Activated CD4-positive, alpha-beta T cell treated with anti-CD3 and anti-CD28 coated beads, Interleukin-2, amount 50 U/mL, for 24 hours (primary cell): Measurements from ENCODE around the gene FIP1L1.
A peak's percentile ranks its signal among the peaks of the same experiment; 100 is the strongest.
"Not testable (repeated sequence)": the region's sequence is repeated elsewhere in the genome, so short reads cannot be mapped to it uniquely, and the experiment has no call there.

Source experiments
- DNase-seq, 2 donors: peaks; one replicate each; pipeline ENCODE4 v3.0.0-alpha.2; 2020; ENCODE audit warnings: low read depth in 1 of 2, low spot score in 1 of 2

FIP1L1 gene

GRCh38 chr4:53377319-53378170 is at the start of gene FIP1L1:
FIP1L1 (plus strand) TSS chr4:53377641; CDS start chr4:53377839, 198 bp downstream.
- DNase-seq: peak; percentile 94

- DNase-seq: not testable (repeated sequence)
These were observed 42.5 kb upstream of the FIP1L1 start for GRCh38 chr4:53334916-53335315.

GRCh38 chr4:53340145-53340544 is 37.3 kb upstream of the FIP1L1 start:
- not testable (repeated sequence) for DNase-seq

- DNase-seq: not testable (repeated sequence)
These were observed 31.0 kb upstream of the FIP1L1 start for GRCh38 chr4:53346392-53346791.

- DNase-seq: no peak
These were observed 30.3 kb upstream of the FIP1L1 start for GRCh38 chr4:53346920-53347852.

GRCh38 chr4:53348046-53348445 is 29.4 kb upstream of the FIP1L1 start:
- DNase-seq: no peak

- DNase-seq: no peak
These were observed 28.4 kb upstream of the FIP1L1 start for GRCh38 chr4:53349091-53349491.

GRCh38 chr4:53354012-53354722 is 23.3 kb upstream of the FIP1L1 start:
- DNase-seq: no peak

GRCh38 chr4:53355930-53356521 is 21.4 kb upstream of the FIP1L1 start:
- no peak for DNase-seq

GRCh38 chr4:53361451-53361850 is 16.0 kb upstream of the FIP1L1 start:
- DNase-seq: no peak

GRCh38 chr4:53362093-53362492 is 15.3 kb upstream of the FIP1L1 start:
- DNase-seq: no peak

GRCh38 chr4:53364624-53365023 is 12.8 kb upstream of the FIP1L1 start:
- DNase-seq: no peak

GRCh38 chr4:53365121-53365485 is 12.3 kb upstream of the FIP1L1 start:
- no peak for DNase-seq

- DNase-seq: peak; percentile 94 to 97
These were observed 11.7 kb upstream of the FIP1L1 start, which contains the start of gene SCFD2 for GRCh38 chr4:53365486-53366300. SCFD2 (minus strand) TSS chr4:53366061.

- no peak for DNase-seq
These were observed 11.1 kb upstream of the FIP1L1 start for GRCh38 chr4:53366301-53366716.

- DNase-seq: no peak
These were observed 9.7 kb upstream of the FIP1L1 start for GRCh38 chr4:53367721-53368120.

GRCh38 chr4:53371049-53371448 is 6.4 kb upstream of the FIP1L1 start:
- DNase-seq: no peak

- no peak for DNase-seq
These were observed 5.5 kb upstream of the FIP1L1 start for GRCh38 chr4:53371843-53372521.

- DNase-seq: no peak
These were observed 2.6 kb upstream of the FIP1L1 start for GRCh38 chr4:53374777-53375258.
